Stomach (tissue), 4 donors: ENCODE results near the gene GPX6.

ENCODE experiments used
- EP300 ChIP-seq: sonication (generic); formaldehyde crosslinking; IDR thresholded peaks from one replicate; pipeline ENCODE4 v1.6.1; 2017; ENCODE audit warnings: antibody characterized with exemption
- POLR2A ChIP-seq, 4 donors: fragments of 450-650 bp; IDR thresholded peaks; one replicate each; pipeline ENCODE4 v1.6.1; 2016; ENCODE audit warnings: antibody characterized with exemption in 4 of 4, control low read depth in 2 of 4, mild to moderate bottlenecking in 1 of 4, moderate library complexity in 1 of 4
- POLR2AphosphoS5 ChIP-seq, 3 donors: sonication (generic); formaldehyde crosslinking; IDR thresholded peaks; one replicate each; pipeline ENCODE4 v1.6.1; 2016; ENCODE audit warnings: antibody characterized with exemption in 3 of 3
- TF ChIP-seq, protein P1 (sequence below), 7 experiments: fragments of 450-650 bp in 4 of 7; fragments of 200-600 bp in 3 of 7; sonication (generic) in 3 of 7; IDR thresholded peaks; one replicate each; pipeline ENCODE4 v1.5.1; 2016 to 2019; ENCODE audit warnings: antibody characterized with exemption in 7 of 7, control low read depth in 2 of 7, mild to moderate bottlenecking in 1 of 7

DNA sequence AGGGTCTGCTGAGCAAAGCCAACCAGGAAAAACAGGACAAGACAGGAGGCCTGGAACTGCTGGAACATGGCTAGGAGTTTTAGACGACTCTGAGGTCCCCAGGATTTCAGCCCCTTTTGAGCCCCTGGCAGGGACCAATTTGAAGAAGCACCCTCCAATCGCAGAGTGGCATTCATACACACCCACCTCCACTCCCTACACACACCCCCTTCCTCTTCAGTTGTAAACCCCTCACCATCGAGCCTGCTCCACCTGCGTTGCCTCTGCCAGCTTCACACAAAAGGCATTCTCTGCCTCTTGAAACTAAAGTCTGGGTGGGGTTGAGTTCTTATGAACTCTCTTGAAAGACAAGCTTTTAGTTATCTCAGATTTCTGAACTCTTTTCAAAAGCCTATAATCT, at the start of gene GPX6:
- TF ChIP-seq POLR2AphosphoS5 (IDR thresholded peaks at IDR 0.05): no peak
- TF ChIP-seq EP300: no peak
- TF ChIP-seq, protein P1, sequence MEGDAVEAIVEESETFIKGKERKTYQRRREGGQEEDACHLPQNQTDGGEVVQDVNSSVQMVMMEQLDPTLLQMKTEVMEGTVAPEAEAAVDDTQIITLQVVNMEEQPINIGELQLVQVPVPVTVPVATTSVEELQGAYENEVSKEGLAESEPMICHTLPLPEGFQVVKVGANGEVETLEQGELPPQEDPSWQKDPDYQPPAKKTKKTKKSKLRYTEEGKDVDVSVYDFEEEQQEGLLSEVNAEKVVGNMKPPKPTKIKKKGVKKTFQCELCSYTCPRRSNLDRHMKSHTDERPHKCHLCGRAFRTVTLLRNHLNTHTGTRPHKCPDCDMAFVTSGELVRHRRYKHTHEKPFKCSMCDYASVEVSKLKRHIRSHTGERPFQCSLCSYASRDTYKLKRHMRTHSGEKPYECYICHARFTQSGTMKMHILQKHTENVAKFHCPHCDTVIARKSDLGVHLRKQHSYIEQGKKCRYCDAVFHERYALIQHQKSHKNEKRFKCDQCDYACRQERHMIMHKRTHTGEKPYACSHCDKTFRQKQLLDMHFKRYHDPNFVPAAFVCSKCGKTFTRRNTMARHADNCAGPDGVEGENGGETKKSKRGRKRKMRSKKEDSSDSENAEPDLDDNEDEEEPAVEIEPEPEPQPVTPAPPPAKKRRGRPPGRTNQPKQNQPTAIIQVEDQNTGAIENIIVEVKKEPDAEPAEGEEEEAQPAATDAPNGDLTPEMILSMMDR (IDR thresholded peaks at IDR 0.05): no peak
- no peak for TF ChIP-seq POLR2A (IDR thresholded peaks at IDR 0.05)
